Endothelial cell of umbilical vein (primary cell): ENCODE data around the gene SKI. TPM values are rescaled to one million over a fixed set of nuclear protein-coding genes. Genes with fewer than 3 reads are reported as not detected.

Experiments used
- BruUV-seq: library from RNA; stranded (reverse); fragments of 400-500 nt; replicated peaks from 2 replicates; lab custom pipeline; 2021; lab: Mats Ljungman, UMichigan
- CTCF ChIA-PET: fragments of 300-600, 350-600 bp; sonication (Branson Sonifier 250); formaldehyde crosslinking; loops from one replicate; lab custom pipeline; 2021; ENCODE audit warnings: antibody characterized with exemption, inconsistent platforms; lab: Charles Lee
- POLR2A ChIA-PET: fragments of 300-600, 350-600 bp; sonication (Branson Sonifier 250); formaldehyde crosslinking; loops from one replicate; lab custom pipeline; 2021; ENCODE audit warnings: antibody characterized with exemption, inconsistent platforms; lab: Charles Lee
- DNase-seq: peaks from one replicate; pipeline ENCODE4 v3.0.0-alpha.2; 2011; ENCODE audit warnings: low read depth, low spot score
- FAIRE-seq: peaks from 2 replicates; lab custom pipeline; 2011; peaks lifted over from hg19 to GRCh38; lab: Jason Lieb, UNC
- H2AFZ ChIP-seq: 2 replicates; pipeline ENCODE4 v1.6.0; 2012; ENCODE audit warnings: low read depth, low read length, control low read depth, inconsistent platforms
- H3K27ac ChIP-seq: 2 replicates; pipeline ENCODE4 v1.5.1; 2011; ENCODE audit warnings: low read depth, mild to moderate bottlenecking, control low read depth, low read length, moderate library complexity; ENCODE audit not compliant: insufficient read depth
- H3K27me3 ChIP-seq, 2 experiments: 2 replicates each; pipeline versions ENCODE4 v1.6.0 to v1.6.1; 2011; ENCODE audit warnings: low read length in 2 of 2, mixed read lengths in 1 of 2; ENCODE audit not compliant: control insufficient read depth in 2 of 2, insufficient read depth in 2 of 2
- H3K36me3 ChIP-seq, 2 experiments: 2 replicates in 1 of 2; 3 replicates in 1 of 2; pipeline ENCODE4 v1.5.1; 2011; ENCODE audit warnings: low read length in 2 of 2, mild to moderate bottlenecking in 1 of 2, moderate library complexity in 1 of 2; ENCODE audit not compliant: control insufficient read depth in 2 of 2, insufficient read depth in 2 of 2; ENCODE audit errors: extremely low read depth in 1 of 2
- H3K4me1 ChIP-seq: 3 replicates; pipeline ENCODE4 v1.5.1; 2011; ENCODE audit warnings: mild to moderate bottlenecking, low read length; ENCODE audit not compliant: control insufficient read depth, insufficient read depth; ENCODE audit errors: extremely low read depth
- H3K4me2 ChIP-seq: 2 replicates; pipeline ENCODE4 v1.6.1; 2011; ENCODE audit warnings: low read length, control low read depth, mixed read lengths; ENCODE audit not compliant: insufficient read depth
- H3K4me3 ChIP-seq, 3 experiments: fragments of 200-600 bp in 1 of 3; sonication (generic), shearing (Covaris generic) in 1 of 3; replicated peaks in 1 of 3; 2 replicates each; pipeline ENCODE4 v1.5.1; 2011 to 2016; ENCODE audit warnings: control low read depth in 3 of 3, low read length in 3 of 3, mild to moderate bottlenecking in 2 of 3, inconsistent platforms in 1 of 3, low read depth in 1 of 3, moderate library complexity in 1 of 3; ENCODE audit not compliant: insufficient read depth in 1 of 3
- H3K79me2 ChIP-seq: 2 replicates; pipeline ENCODE4 v1.6.0; 2012; ENCODE audit warnings: low read length, inconsistent platforms; ENCODE audit not compliant: control insufficient read depth, insufficient read depth
- H3K9ac ChIP-seq: replicated peaks from 2 replicates; pipeline ENCODE3; 2011; ENCODE audit warnings: low read length, control low read depth; ENCODE audit not compliant: insufficient read depth; ENCODE audit errors: extremely low read depth
- H3K9me1 ChIP-seq: replicated peaks from 3 replicates; pipeline ENCODE4 v1.6.0; 2011; ENCODE audit warnings: mild to moderate bottlenecking, low read length; ENCODE audit not compliant: control insufficient read depth, insufficient read depth; ENCODE audit errors: extremely low read depth
- H3K9me3 ChIP-seq: replicated peaks from 2 replicates; pipeline ENCODE4 v1.5.1; 2012; ENCODE audit warnings: low read length, inconsistent platforms; ENCODE audit not compliant: control insufficient read depth, insufficient read depth
- H4K20me1 ChIP-seq: replicated peaks from 2 replicates; pipeline ENCODE3; 2011; ENCODE audit warnings: mild to moderate bottlenecking, low read length; ENCODE audit not compliant: control insufficient read depth, insufficient read depth; ENCODE audit errors: extremely low read depth
- EZH2 ChIP-seq: IDR thresholded peaks from 2 replicates; pipeline ENCODE4 v1.6.1; 2012; ENCODE audit warnings: borderline replicate concordance, low read depth, mild to moderate bottlenecking, moderate library complexity, low read length, inconsistent platforms; ENCODE audit not compliant: severe bottlenecking
- FOS ChIP-seq: IDR thresholded peaks from 2 replicates; pipeline ENCODE4 v1.6.1; 2011; ENCODE audit warnings: mild to moderate bottlenecking, low read length, moderate library complexity, borderline replicate concordance; ENCODE audit not compliant: insufficient read depth
- GATA2 ChIP-seq: IDR thresholded peaks from 2 replicates; pipeline ENCODE4 v1.7.0; 2011; ENCODE audit warnings: low read depth, mild to moderate bottlenecking, moderate library complexity, mixed read lengths, low read length; ENCODE audit not compliant: insufficient read length, insufficient read depth
- JUN ChIP-seq: IDR thresholded peaks from 2 replicates; pipeline ENCODE4 v1.6.1; 2011; ENCODE audit warnings: borderline replicate concordance, low read depth; ENCODE audit not compliant: insufficient read length, insufficient read depth
- MYC ChIP-seq: IDR thresholded peaks from one replicate; pipeline ENCODE4 v1.6.1; 2011; ENCODE audit warnings: mild to moderate bottlenecking, low read depth, low read length
- POLR2A ChIP-seq: IDR thresholded peaks from 2 replicates; pipeline ENCODE4 v1.6.1; 2012; ENCODE audit warnings: low read depth, mild to moderate bottlenecking, control low read depth, low read length
- POLR2AphosphoS5 ChIP-seq: IDR thresholded peaks from 2 replicates; pipeline ENCODE4 v1.6.1; 2012; ENCODE audit warnings: low read depth, mild to moderate bottlenecking, control low read depth, low read length, moderate library complexity; ENCODE audit not compliant: insufficient read depth
- dilution Hi-C: fragments of 300-500 bp; cut with MboI; formaldehyde crosslinking; loops from one replicate; pipeline ENCODE4 v1.15.0; 2019; ENCODE audit warnings: low sequenced_read_pairs; ENCODE audit not compliant: extremely low pct_ligation_motif_present
- intact Hi-C: fragments of 100-400 bp; cut with micrococcal nuclease; formaldehyde crosslinking; loops from one replicate; pipeline ENCODE4 v1.10.0; 2022
- polyA plus RNA-seq, 4 experiments: library from polyadenylated mRNA; depleted of rRNA in 3 of 4; stranded (reverse) in 3 of 4; unstranded in 1 of 4; fragments of >200 nt; gene quantifications; 2 replicates each; pipeline versions ENCODE4 v1.2.1 to v1.2.3, GENCODE V29; 2011 to 2012; ENCODE audit warnings: missing spikeins in 1 of 4
- total RNA-seq: library from RNA; stranded (reverse); gene quantifications from 2 replicates; pipeline ENCODE4 v1.2.3, GENCODE V29; 2021
- TF ChIP-seq, protein P1 (sequence below): IDR thresholded peaks from 2 replicates; pipeline ENCODE4 v1.6.1; 2011; ENCODE audit not compliant: insufficient read depth, insufficient read length
- TF ChIP-seq, protein P2 (sequence below), 2 donors: IDR thresholded peaks; 1 replicate in 1 of 2; 2 replicates in 1 of 2; pipeline ENCODE4 v1.5.1; 2011; ENCODE audit warnings: low read length in 2 of 2, mild to moderate bottlenecking in 2 of 2, moderate library complexity in 2 of 2, control low read depth in 1 of 2, inconsistent platforms in 1 of 2, low read depth in 1 of 2; ENCODE audit not compliant: insufficient read depth in 1 of 2; ENCODE audit errors: extremely low read depth in 1 of 2

SKI gene
- total and polyA plus RNA-seq, 2 donors (not counting 3 experiments of a cell fraction or from before 2014, with no cell fraction given), result 11.6 to 80.3 TPM

DNA sequence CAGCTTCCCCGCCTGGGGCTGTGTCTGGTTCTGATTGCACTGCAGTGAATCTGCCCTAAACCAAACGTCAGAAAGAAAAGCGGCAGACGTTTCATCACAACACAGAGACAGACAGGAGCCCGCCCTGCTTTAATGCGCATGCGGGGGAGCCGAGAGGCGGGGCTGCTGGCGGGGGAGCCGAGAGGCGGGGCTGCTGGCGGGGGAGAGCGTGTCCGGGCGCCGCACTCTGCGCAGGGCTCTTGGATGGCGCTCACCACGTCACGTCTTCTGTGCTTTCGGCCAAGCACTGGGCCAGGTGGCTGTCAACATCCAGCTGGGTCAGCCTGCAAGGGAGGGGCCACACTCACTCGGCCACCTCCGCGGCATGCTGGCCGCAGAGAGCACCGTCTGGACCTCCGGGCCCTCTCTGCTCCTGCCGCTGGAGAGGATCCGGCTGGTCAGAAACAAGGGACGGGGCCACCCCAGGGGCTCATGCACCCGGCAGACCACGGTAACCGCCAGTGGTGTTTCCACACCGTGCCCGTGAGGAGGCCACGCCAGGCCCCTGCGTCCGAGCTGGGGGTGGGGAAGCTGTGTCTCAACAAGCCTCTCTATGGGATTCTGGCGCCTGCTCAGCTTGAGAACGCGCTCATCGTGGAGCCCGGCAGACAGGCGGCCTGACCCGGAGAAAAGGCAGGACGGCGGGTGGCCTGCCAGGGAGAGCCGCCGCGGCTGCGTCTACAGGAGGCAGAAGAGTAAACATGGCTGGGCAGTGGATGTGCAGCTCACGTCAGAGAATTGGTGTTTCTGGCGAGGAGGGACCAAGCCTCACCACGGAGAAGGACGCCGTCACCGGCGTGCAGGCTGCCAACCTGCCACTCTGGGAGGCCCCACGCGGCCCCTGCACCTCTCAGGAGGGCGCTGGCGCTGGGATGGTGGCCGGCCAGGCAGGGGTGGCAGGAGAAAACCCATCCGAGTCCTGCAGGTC, 38.4 kb upstream of the SKI start:
- dilution Hi-C loops (loop anchor here (10.0 kb wide), 1 partner anchor 185 kb away; no protein-coding TSS in a partner anchor), intact Hi-C loops (loop anchor here (1.0 to 10.0 kb wide), 3 partner anchors 56 to 1235 kb away; no protein-coding TSS in a partner anchor)
- Histone ChIP-seq H3K9me1 (no peaks in the 10 kb centered on the region), H3K9ac (peak overlapping the region; percentile 65), H3K79me2 (peaks cover 13% of the 10 kb centered on the region), H3K9me3 (no peaks in the 10 kb centered on the region), H3K4me2 (peak overlapping the region; percentile 85), H3K4me1 (peaks cover 18% of the 10 kb centered on the region), H3K27me3 (no peaks in the 10 kb centered on the region), H3K36me3 (no peaks in the 10 kb centered on the region), H2AFZ (peak overlapping the region; percentile 97), H4K20me1 (no peaks in the 10 kb centered on the region), H3K4me3 (peak overlapping the region; percentile 39 to 54 (median 39)), H3K27ac (peak overlapping the region; percentile 78)
- TSS peak; percentile 24 for BruUV-seq
- ChIA-PET POLR2A (interaction anchor here (0.6 to 0.9 kb wide), 2 partner anchors 57 to 171 kb away, joined by 3 read pairs; no protein-coding TSS in a partner anchor), CTCF (interaction anchor here (1.0 to 2.9 kb wide), 7 partner anchors 9 to 213 kb away, joined by 3 to 37 read pairs (median 5); no protein-coding TSS in a partner anchor)
- TF ChIP-seq, protein P1, sequence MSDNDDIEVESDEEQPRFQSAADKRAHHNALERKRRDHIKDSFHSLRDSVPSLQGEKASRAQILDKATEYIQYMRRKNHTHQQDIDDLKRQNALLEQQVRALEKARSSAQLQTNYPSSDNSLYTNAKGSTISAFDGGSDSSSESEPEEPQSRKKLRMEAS, result no peak
- TF ChIP-seq POLR2A, result peak; percentile 78
- FAIRE-seq, result peak; percentile 94
- DNase-seq, result peak; percentile 96

DNA sequence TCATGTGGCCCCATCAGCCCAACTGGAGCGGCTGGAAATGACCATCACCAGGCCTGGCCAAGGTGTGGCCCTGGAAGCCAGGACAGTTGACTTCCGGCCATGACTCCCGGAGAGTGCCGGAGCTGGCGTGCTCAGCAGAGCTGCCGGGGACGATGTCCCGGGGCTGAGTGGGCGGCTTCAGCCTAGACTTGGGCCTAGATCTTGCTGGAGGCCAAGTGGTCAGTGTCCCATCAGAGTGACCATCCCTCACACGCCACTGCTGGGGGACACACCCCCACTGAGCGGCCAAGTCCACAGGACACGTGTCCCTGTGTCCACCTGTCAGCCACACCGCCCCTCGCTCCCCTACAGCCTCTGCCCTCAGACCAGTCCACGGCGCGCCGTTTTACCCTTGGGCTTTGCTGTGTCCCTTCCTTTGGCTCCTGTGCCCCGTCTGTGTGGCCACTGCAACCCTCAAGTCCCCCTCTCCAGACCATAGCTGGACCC, 37.6 kb upstream of the SKI start:
- dilution Hi-C loops, result loop anchor here (10.0 kb wide), 1 partner anchor 184 kb away; no protein-coding TSS in a partner anchor
- Histone ChIP-seq H3K9me3 (no peaks in the 10 kb centered on the region), H3K9ac (no peak overlapping the region), H3K27ac (peak overlapping the region; percentile 69), H3K4me2 (no peak overlapping the region), H3K4me1 (peaks cover 18% of the 10 kb centered on the region), H3K79me2 (peaks cover 13% of the 10 kb centered on the region), H3K27me3 (no peaks in the 10 kb centered on the region), H3K36me3 (no peaks in the 10 kb centered on the region), H3K9me1 (no peaks in the 10 kb centered on the region), H2AFZ (no peak overlapping the region), H4K20me1 (no peaks in the 10 kb centered on the region), H3K4me3 (no peak overlapping the region)
- POLR2A ChIA-PET, result interaction anchor here (0.9 kb wide), 1 partner anchor 170 kb away, joined by 3 read pairs; no protein-coding TSS in a partner anchor
- TF ChIP-seq GATA2 (no peak), MYC (no peak), EZH2 (no peak), FOS (no peak), POLR2AphosphoS5 (no peak), JUN (no peak), POLR2A (no peak)
- TF ChIP-seq, protein P2, sequence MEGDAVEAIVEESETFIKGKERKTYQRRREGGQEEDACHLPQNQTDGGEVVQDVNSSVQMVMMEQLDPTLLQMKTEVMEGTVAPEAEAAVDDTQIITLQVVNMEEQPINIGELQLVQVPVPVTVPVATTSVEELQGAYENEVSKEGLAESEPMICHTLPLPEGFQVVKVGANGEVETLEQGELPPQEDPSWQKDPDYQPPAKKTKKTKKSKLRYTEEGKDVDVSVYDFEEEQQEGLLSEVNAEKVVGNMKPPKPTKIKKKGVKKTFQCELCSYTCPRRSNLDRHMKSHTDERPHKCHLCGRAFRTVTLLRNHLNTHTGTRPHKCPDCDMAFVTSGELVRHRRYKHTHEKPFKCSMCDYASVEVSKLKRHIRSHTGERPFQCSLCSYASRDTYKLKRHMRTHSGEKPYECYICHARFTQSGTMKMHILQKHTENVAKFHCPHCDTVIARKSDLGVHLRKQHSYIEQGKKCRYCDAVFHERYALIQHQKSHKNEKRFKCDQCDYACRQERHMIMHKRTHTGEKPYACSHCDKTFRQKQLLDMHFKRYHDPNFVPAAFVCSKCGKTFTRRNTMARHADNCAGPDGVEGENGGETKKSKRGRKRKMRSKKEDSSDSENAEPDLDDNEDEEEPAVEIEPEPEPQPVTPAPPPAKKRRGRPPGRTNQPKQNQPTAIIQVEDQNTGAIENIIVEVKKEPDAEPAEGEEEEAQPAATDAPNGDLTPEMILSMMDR (IDR thresholded peaks at IDR 0.05; ENCODE audit: extremely low read depth in 1 of 2, insufficient read depth in 1 of 2, low read depth in 1 of 2, low read length in 2 of 2), result no peak
- TF ChIP-seq, protein P1, result no peak
- no peak for DNase-seq
- CTCF ChIA-PET, result interaction anchor here (1.1 to 2.9 kb wide), 3 partner anchors 58 to 191 kb away, joined by 5 to 37 read pairs (median 6); no protein-coding TSS in a partner anchor
- no TSS peak for BruUV-seq
- intact Hi-C loops, result loop anchor here (1.0 to 10.0 kb wide), 2 partner anchors 358 to 1234 kb away; no protein-coding TSS in a partner anchor
- no peak for FAIRE-seq
